Measurements from ENCODE around the gene DIAPH2.

DNA sequence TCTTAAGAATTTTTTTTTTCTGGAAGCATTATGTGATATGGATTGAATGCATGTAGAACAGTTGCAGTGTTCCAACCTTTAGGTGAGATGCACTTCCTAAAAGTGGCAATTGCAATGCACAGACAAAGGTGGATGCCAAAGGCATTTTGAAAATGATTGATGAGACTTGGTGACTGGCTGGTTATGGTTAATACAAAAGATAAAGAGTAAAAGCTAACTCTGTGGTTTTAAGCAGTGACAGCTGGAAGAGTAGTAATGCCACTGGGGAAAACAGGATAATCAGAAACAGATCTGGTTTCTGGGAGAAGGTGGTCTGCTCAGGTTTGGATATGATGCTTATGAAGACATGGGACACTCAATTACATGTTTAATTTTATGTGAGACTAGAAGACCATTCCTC is 544.7 kb downstream of the DIAPH2 start:
- TF ChIP-seq, protein P1, sequence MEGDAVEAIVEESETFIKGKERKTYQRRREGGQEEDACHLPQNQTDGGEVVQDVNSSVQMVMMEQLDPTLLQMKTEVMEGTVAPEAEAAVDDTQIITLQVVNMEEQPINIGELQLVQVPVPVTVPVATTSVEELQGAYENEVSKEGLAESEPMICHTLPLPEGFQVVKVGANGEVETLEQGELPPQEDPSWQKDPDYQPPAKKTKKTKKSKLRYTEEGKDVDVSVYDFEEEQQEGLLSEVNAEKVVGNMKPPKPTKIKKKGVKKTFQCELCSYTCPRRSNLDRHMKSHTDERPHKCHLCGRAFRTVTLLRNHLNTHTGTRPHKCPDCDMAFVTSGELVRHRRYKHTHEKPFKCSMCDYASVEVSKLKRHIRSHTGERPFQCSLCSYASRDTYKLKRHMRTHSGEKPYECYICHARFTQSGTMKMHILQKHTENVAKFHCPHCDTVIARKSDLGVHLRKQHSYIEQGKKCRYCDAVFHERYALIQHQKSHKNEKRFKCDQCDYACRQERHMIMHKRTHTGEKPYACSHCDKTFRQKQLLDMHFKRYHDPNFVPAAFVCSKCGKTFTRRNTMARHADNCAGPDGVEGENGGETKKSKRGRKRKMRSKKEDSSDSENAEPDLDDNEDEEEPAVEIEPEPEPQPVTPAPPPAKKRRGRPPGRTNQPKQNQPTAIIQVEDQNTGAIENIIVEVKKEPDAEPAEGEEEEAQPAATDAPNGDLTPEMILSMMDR (IDR thresholded peaks at IDR 0.05): no peak
- TF ChIP-seq POLR2A (IDR thresholded peaks at IDR 0.05) (no peak), EP300 (IDR thresholded peaks at IDR 0.05; ENCODE audit: low read depth) (no peak), POLR2AphosphoS5 (IDR thresholded peaks at IDR 0.05) (no peak)
